OCI-LY7 (cell line): ENCODE results near the gene TASP1. TPM values are rescaled to one million over a fixed set of nuclear protein-coding genes. Genes with fewer than 3 reads are reported as not detected.

Experiments used
- BruUV-seq: library from RNA; stranded (reverse); fragments of 400-500 nt; replicated peaks from 2 replicates; lab custom pipeline; 2021; lab: Mats Ljungman, UMichigan
- CTCF ChIA-PET: fragments of 300-600 bp; sonication (Branson Sonifier 250); formaldehyde crosslinking; loops from one replicate; lab custom pipeline; 2022; ENCODE audit warnings: antibody characterized with exemption; ENCODE audit not compliant: unreplicated experiment; lab: Charles Lee
- POLR2A ChIA-PET: fragments of 300-600 bp; sonication (Branson Sonifier 250); formaldehyde crosslinking; loops from one replicate; lab custom pipeline; 2022; ENCODE audit warnings: antibody characterized with exemption; lab: Charles Lee
- DNase-seq: peaks from one replicate; pipeline ENCODE4 v3.0.0-alpha.2; 2015; ENCODE audit warnings: low spot score
- H2AFZ ChIP-seq: fragments of 200-600 bp; sonication (generic), shearing (Covaris generic); 2 replicates; pipeline ENCODE4 v1.6.1; 2014; ENCODE audit warnings: mild to moderate bottlenecking, antibody characterized with exemption, low read length, moderate library complexity
- H3K27ac ChIP-seq: fragments of 200-600 bp; sonication (generic); 2 replicates; pipeline ENCODE4 v1.5.1; 2014; ENCODE audit warnings: mixed run types, low read depth, mild to moderate bottlenecking, moderate library complexity, low read length, inconsistent platforms; ENCODE audit not compliant: poor library complexity, severe bottlenecking
- H3K36me3 ChIP-seq: fragments of 200-600 bp; sonication (generic); 2 replicates; pipeline ENCODE4 v1.6.1; 2014; ENCODE audit warnings: mild to moderate bottlenecking, antibody characterized with exemption, low read length, moderate library complexity, mixed read lengths; ENCODE audit not compliant: insufficient read depth
- H3K4me1 ChIP-seq: fragments of 200-600 bp; sonication (generic); 2 replicates; pipeline ENCODE4 v1.5.1; 2014; ENCODE audit warnings: mild to moderate bottlenecking, low read length; ENCODE audit not compliant: insufficient read depth, poor library complexity, severe bottlenecking
- H3K4me2 ChIP-seq: fragments of 200-600 bp; sonication (generic); 2 replicates; pipeline ENCODE4 v1.6.1; 2014; ENCODE audit warnings: mild to moderate bottlenecking, low read length
- H3K4me3 ChIP-seq: fragments of 200-600 bp; sonication (generic); 2 replicates; pipeline ENCODE4 v1.5.1; 2014; ENCODE audit warnings: mild to moderate bottlenecking, low read depth, low read length; ENCODE audit not compliant: poor library complexity, severe bottlenecking
- H3K79me2 ChIP-seq: fragments of 200-600 bp; sonication (generic); 2 replicates; pipeline ENCODE4 v1.6.1; 2016; ENCODE audit warnings: low read depth, mild to moderate bottlenecking, low read length, moderate library complexity, mixed read lengths; ENCODE audit not compliant: insufficient read depth
- H3K9me2 ChIP-seq: fragments of 200-600 bp; sonication (generic); 2 replicates; pipeline ENCODE4 v1.6.1; 2016; ENCODE audit warnings: mild to moderate bottlenecking, low read length, mixed read lengths; ENCODE audit not compliant: insufficient read depth
- H3K9me3 ChIP-seq: fragments of 200-600 bp; sonication (generic); 2 replicates; pipeline ENCODE4 v1.6.1; 2014; ENCODE audit warnings: mild to moderate bottlenecking, mixed run types, low read length, mixed read lengths
- H4K20me1 ChIP-seq: fragments of 200-600 bp; sonication (generic); 2 replicates; pipeline ENCODE4 v1.6.1; 2014; ENCODE audit warnings: mild to moderate bottlenecking, antibody characterized with exemption, low read length, moderate library complexity, mixed read lengths; ENCODE audit not compliant: insufficient read depth
- CTCF ChIP-seq: fragments of 200-600 bp; sonication (generic); conservative IDR thresholded peaks from 2 replicates; pipeline ENCODE4 v1.5.1; 2014; ENCODE audit warnings: mild to moderate bottlenecking, antibody characterized with exemption, low read length, moderate library complexity, mixed read lengths
- EZH2phosphoT487 ChIP-seq: fragments of 200-600 bp; sonication (generic); IDR thresholded peaks from 2 replicates; pipeline ENCODE4 v1.6.1; 2018; ENCODE audit warnings: low read depth, borderline replicate concordance, mild to moderate bottlenecking, mixed run types, antibody characterized with exemption, low read length, moderate library complexity, mixed read lengths
- intact Hi-C: fragments of 100-400 bp; cut with micrococcal nuclease; formaldehyde crosslinking; loops from one replicate; pipeline ENCODE4 v1.10.0; 2022; ENCODE audit not compliant: unreplicated experiment
- total RNA-seq, 2 experiments: library from RNA; depleted of rRNA in 1 of 2; stranded (reverse); fragments of >200 nt in 1 of 2; shearing (Covaris generic) in 1 of 2; gene quantifications; 2 replicates each; pipeline ENCODE4 v1.2.3, GENCODE V29; 2014 to 2022

Gene TASP1
- total RNA-seq, 2 experiments from 2014 or later = 12.9 to 15.5 TPM

- Histone ChIP-seq H2AFZ (no peak overlapping the region), H3K9me2 (0 out of 2 replicates have a peak, but pooled peaks cover 3% of the 10 kb centered on the region), H3K4me3 (no peak overlapping the region), H3K79me2 (no peaks in the 10 kb centered on the region), H4K20me1 (no peaks in the 10 kb centered on the region), H3K27ac (no peak overlapping the region), H3K4me1 (peaks cover 12% of the 10 kb centered on the region), H3K4me2 (no peak overlapping the region), H3K9me3 (no peaks in the 10 kb centered on the region), H3K36me3 (no peaks in the 10 kb centered on the region)
- ChIA-PET POLR2A (no interaction called here), CTCF (no interaction called here)
- BruUV-seq = no TSS peak
- intact Hi-C loops = no loop called here
- DNase-seq = no peak
- no peak for TF ChIP-seq EZH2phosphoT487
- TF ChIP-seq CTCF = no peak
These were observed 42.8 kb upstream of the TASP1 start for GRCh38 chr20:13681248-13682125.

DNA sequence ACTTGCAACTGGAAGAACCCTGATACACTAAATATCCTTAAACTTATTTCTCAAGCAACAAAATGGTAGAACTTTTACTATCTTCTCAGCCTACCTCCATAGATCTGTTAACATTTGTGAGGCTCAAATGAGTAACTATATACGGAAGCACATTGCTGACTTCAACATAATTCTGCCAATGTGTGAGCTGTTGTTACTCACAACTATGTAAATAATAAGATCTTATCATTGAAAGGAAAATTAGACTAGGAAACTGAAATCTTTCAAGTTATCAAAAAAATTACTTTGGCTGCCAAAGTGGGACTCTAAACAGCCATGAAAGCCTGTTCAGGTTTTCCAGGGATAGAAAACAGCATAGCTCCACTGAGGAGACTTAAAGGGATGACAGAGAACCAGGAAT, 40.2 kb upstream of the TASP1 start:
- no peaks in the 10 kb centered on the region for H3K4me1 ChIP-seq
- TF ChIP-seq EZH2phosphoT487 (no peak), CTCF (no peak)
- intact Hi-C loops = no loop called here
- 0 out of 2 replicates have a peak, but pooled peaks cover 3% of the 10 kb centered on the region for H3K9me2 ChIP-seq
- DNase-seq = no peak
- no peak overlapping the region for H2AFZ ChIP-seq
- POLR2A ChIA-PET = interaction anchor here (0.5 to 0.6 kb wide), 2 partner anchors 238 to 1825 kb away, joined by 3 read pairs; no protein-coding TSS in a partner anchor
- no peak overlapping the region for H3K4me2 ChIP-seq
- CTCF ChIA-PET = no interaction called here
- no peak overlapping the region for H3K27ac ChIP-seq
- no TSS peak for BruUV-seq
- no peak overlapping the region for H3K4me3 ChIP-seq
- H3K9me3 ChIP-seq = no peaks in the 10 kb centered on the region
- H3K36me3 ChIP-seq = no peaks in the 10 kb centered on the region
- H3K79me2 ChIP-seq = no peaks in the 10 kb centered on the region
- H4K20me1 ChIP-seq = no peaks in the 10 kb centered on the region

- H4K20me1 ChIP-seq = no peaks in the 10 kb centered on the region
- H3K27ac ChIP-seq = no peak overlapping the region
- TF ChIP-seq EZH2phosphoT487 (no peak), CTCF (no peak)
- no peak overlapping the region for H3K4me3 ChIP-seq
- no peak overlapping the region for H2AFZ ChIP-seq
- POLR2A ChIA-PET = interaction anchor here (0.8 kb wide), 1 partner anchor 17 kb away, joined by 3 read pairs; no protein-coding TSS in a partner anchor
- CTCF ChIA-PET = no interaction called here
- intact Hi-C loops = no loop called here
- no peak for DNase-seq
- no peaks in the 10 kb centered on the region for H3K79me2 ChIP-seq
- H3K9me2 ChIP-seq = 0 out of 2 replicates have a peak, but pooled peaks cover 3% of the 10 kb centered on the region
- no TSS peak for BruUV-seq
- H3K4me1 ChIP-seq = no peaks in the 10 kb centered on the region
- H3K9me3 ChIP-seq = no peaks in the 10 kb centered on the region
- no peak overlapping the region for H3K4me2 ChIP-seq
- H3K36me3 ChIP-seq = no peaks in the 10 kb centered on the region
These were observed 38.5 kb upstream of the TASP1 start for GRCh38 chr20:13677241-13677640.
